ENCODE measurements around the gene MAGI2.
"Not testable (repeated sequence)": the region's sequence is repeated elsewhere in the genome, so short reads cannot be mapped to it uniquely, and the experiment has no call there.

Gene MAGI2

DNA sequence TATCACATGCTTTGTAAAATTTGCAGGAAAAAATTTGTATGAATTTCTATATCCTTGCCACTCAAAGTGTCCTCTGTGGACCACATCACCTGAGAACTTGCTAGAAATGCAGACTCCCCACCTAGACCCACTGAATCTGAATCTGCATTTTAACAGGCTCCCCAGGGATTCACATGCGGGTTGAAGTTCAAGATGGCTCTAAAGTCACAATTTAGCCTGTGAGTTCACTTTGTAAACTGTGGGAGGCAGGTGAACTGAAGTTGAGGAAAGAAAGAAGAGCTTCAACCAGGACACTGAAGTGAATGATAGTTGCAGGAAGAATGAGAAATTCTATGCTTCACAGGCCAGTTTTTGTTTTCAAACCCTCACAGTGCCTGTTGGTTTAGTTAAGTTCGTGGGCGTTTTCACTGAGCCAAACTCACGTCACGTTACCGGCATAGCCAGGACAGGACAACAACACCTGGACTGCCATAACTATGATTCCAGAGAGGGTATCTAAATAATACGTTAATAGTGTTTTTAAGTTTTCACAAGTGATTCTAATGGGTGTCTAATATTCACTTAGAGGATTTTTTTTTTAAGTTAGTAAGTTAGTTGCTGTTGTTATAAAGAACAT is 1414.9 kb downstream of the MAGI2 start:
- DNase-seq (ENCODE audit: low read depth in 2 of 2) = no peak

DNA sequence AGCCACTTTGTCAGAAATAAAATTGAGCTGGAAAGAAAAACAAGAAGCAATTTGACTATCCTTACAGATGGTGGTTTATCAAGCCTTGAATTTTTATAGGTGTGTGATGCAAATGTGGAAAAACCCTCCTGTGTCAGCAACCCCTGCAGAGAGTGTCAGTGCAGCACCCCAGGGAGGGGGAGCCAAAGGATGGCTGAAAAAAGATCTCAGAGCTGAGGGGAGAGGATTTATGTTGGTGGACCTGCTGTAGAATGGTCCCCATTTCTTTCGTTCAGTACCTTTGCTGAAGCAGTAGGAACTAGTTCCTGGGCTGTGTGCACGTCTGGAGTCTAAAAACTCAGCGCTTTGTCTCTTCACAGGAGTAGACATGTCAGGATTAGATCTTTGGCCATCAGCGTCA is 1415.9 kb downstream of the MAGI2 start:
- DNase-seq (ENCODE audit: low read depth in 2 of 2) = no peak

GRCh38 chr7:78033410-78033809 is 1420.1 kb downstream of the MAGI2 start:
- no peak for DNase-seq (ENCODE audit: low read depth in 2 of 2)

DNA sequence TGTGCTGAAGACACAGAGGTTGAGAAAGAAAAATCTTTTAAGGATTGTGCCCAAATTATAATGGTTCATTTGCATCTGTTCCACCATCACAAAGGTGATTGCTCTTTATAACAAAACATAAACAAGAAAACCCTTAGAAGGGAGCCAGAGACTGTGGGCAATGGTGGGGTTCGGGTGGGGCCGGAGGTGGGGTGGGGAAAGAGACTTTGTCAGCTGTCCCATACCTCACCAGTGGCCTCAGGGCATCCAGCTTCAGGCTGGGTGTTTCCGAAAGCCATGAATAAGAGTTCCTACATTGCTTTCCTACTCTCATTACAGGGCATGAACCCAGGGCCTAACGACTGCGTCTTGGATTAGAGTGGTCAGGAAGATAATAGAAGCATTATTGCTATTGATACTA is 1427.0 kb downstream of the MAGI2 start:
- DNase-seq (ENCODE audit: low read depth in 2 of 2) = no peak

DNA sequence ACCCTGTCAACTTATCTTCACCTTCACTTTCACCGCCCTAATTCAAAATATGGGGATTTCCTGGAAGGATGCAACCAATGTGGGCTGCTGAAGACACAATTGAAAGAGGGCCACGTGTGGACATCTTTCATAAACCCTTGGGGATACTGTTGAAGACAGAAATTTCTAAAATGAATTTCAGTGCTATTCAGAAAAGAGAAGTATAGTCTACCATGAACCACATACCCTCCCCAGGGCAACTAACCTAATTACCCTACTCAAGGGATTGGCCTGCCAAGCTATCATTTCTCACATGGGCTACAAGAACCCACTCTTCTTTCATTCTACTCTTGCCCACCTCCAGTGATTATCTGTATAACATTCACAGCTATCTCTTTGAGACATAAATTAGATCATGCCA is 1428.9 kb downstream of the MAGI2 start:
- DNase-seq (ENCODE audit: low read depth in 2 of 2) = no peak

DNA sequence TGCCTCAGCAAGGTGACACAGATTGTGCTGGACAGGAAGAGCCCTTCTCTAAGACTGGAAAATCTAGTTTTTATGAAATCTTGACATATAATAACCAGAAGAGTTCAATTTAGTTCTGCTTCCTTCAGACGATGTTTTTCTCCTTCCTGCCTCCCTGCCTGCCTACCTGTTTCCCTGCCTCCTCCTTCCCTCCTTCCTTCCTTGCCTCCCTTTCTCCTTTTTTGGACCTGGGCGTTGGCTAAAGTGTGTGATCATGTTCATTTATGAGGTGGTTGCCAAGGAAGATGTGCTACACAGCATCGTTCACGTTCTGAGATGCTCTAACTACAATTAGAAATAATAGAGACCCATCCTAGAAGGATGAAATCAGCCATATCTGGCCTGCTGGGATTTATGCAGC is 1430.3 kb downstream of the MAGI2 start:
- DNase-seq (ENCODE audit: low read depth in 2 of 2) = no peak

GRCh38 chr7:78022165-78022564 is 1431.3 kb downstream of the MAGI2 start:
- no peak for DNase-seq (ENCODE audit: low read depth in 2 of 2)

DNA sequence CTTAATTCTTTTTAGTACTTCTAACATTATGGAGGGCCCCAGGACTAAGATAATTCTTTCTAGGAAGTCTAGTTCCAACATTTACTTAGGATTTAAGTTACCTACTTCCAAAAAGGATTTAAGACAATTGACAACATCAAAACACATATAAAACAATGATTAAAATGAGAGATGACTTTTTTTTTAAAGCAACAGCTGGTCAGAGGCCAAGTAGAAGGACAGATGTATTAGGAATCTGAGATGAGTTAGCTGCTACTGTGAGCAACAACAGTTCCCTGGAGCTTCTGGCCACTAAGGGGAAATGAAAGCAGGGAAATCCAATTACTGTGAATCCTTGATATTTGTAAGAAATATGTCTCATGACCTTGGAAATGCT is 1432.6 kb downstream of the MAGI2 start:
- no peak for DNase-seq (ENCODE audit: low read depth in 2 of 2)

GRCh38 chr7:78020136-78020873 is 1433.2 kb downstream of the MAGI2 start:
- no peak for DNase-seq (ENCODE audit: low read depth in 2 of 2)

- DNase-seq (ENCODE audit: low read depth in 2 of 2) = peak; percentile 46 to 53
Observed at GRCh38 chr7:78019447-78020135, 1433.9 kb downstream of the MAGI2 start.

DNA sequence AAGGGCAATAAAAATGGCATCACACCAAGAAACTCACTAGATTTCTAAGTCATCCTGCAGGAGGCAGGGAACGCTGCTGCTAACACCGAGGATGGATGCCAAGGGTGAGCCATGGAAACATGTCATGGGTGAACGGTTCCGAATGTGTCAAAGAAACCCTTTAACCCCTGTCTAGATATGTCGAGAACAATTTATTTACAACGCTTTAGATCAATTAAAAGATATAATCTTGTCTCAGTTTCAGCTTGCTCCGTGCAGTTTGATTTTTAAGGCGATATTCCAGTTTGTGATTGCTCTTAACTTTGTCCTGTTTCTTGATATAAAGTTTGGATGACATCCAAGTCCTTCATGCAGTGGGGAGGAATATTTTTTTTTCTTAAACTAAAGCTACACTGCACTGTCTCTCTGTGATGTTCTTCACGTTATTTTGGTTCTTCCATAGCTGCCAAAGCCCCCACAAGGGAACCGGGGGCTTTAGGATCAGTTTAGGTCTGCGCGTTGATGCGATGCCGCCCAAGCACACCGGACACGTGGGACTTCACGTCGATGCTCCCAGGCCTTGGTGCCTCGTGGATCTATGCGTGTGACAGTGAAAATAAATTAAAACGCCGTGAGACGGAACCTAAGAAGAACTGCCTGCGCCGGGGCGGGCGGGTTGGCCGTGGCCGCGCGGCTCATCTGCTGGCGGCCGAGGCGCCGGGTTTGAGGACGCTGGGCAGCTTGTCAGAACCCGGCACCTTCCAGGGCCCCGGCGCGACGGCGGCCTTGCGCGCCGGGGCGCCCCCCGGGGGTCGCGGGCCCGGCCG is 1434.6 kb downstream of the MAGI2 start:
- DNase-seq (ENCODE audit: low read depth in 2 of 2) = no peak

DNA sequence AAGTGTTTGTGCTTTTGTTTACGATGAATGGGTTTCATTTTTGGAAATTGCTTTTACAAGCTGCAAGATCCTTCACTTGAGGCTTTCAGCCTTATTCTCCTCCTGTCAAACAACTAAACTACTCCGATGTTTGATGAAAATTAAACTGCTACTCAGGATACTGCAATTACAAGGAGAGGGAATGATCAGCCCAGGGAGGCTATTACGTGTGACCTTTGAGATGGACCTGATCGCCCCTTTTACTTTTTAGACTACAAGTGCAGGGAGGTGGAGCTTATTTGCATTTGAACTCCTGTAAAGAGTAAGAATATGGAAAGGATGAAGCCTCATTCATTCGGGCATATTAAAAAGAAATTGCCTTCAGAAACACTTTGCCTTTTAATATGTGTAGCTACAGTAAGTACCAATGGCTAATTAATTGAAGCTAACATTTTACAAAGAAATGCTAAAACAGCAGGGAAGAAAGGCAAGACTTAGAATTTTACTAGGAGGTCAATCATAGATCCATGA is 1435.8 kb downstream of the MAGI2 start:
- DNase-seq (ENCODE audit: low read depth in 2 of 2) = no peak

DNA sequence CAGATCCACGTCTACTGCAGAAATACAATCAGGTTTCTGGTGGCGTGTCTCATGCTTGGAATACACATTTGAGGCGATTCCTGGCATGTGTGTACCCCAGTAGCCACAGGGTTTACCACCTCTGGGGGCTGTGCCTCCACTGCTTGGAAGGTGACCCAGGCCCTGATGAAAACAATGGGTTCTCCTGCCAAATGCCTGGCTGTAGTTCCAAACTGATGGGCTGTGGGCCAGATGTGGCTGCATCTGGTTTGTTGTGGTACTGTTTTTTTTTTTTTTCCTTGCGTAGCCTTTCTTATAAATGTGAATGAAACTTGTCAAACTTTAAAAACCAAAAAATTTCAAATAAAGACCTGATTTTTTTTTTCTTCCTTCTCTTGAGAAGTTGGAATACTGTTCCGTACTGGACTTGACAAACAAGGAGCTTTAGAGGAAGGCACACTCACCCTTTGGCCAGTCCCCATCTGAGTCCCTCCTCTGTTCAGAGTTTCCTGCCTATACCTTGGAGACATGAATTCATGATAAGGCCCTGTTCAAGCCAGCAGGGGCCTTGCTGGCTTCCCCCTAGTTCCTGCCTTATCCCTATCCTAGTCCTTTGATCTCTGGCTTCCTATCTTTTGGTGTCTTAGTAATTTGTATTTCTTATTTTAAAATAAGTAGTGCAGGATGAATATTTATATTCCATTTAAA is 1437.8 kb downstream of the MAGI2 start:
- no peak for DNase-seq (ENCODE audit: low read depth in 2 of 2)

DNA sequence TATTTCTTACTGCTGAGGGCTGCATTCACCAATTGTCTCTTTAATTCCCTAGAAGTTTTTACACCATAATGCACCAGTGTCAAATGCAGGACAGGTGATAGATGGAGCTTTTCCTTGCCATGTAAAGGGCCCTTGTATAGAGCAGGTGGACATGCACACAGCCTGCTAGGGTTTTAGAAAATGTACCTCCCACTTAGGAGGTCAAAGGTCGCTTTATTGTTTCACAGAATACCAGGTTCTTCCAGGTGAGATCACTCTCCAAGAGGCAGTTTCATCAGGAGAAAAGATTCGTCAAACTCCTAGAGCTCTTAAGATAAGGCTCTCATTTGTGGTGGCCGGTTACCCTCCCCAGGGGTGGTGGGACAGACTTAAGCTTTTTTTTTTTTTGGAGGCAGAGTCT is 1439.1 kb downstream of the MAGI2 start:
- no peak for DNase-seq (ENCODE audit: low read depth in 2 of 2)

DNA sequence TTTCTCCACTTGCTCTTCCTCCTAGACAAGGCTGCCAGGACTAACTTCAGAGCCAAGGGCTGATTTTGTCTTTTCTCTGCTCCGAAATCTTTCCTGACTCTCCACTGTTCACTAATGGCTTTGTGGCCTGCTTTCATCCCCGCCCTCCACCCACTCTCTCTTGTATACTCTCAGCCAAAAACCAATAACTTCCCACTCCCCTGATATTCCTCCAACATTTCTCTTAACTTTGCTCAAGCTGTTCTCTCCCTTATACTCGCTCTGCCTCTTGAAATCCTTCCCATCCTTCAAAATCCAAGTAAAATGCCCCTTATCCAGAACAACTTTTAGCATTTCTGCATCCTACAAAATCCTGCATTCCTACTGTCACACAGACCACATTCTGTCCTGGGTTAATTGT is 1440.1 kb downstream of the MAGI2 start:
- no peak for DNase-seq (ENCODE audit: low read depth in 2 of 2)

DNA sequence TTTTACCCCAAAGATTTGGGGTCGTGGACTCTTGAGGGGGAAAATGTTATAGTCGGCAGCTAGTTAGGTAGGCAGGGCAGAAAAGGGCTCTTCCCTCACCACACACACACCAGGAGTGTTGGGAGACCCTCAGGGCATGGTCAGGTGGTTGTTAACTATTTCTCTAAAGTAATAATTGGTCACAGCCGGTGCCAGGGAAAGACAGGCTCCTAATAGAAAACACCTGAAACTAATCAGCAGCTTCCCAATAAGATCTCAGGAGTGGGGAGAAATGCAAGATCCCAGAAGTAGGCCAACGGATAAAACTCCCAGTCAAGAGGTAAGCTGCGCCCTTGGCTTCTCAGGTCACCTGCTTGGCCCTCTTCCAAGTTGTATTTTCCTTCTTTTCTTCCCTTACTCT is 1441.8 kb downstream of the MAGI2 start:
- DNase-seq (ENCODE audit: low read depth in 2 of 2) = no peak

- DNase-seq (ENCODE audit: low read depth in 2 of 2) = no peak
Observed at GRCh38 chr7:78007231-78007630, 1446.2 kb downstream of the MAGI2 start.

DNA sequence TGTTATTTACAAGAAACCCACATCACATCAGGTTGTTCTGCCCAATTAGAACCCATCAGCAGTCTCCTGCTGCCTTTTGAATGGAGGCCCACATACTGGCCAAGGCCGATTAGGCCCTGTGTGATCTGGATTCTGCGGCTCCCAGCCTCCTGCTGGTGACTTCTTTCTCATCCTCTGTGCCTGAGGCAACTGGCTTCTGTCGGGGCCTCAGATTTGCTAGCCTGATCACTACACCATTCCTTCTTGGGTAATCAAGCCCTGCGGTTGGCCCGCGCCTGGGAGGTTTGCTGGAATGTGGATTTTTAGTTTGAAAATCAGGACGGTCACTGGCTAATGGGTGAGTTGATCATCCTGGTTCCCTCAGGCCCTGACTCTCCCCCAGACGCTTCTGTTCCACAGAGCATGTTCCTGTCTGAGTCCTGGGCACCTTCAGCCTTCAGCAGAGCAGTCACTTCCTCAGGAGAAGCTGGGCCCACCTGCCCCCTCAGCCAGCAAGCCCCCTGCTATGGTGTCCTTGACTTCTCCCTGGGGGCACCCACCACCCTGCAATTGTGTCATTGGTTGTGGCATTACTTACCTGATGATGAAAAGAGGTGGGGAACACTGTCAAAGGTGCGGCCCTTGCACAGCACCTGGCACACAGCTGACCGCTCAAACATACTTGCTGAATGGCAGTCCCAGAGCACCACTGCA is 1447.3 kb downstream of the MAGI2 start:
- DNase-seq (ENCODE audit: low read depth in 2 of 2) = no peak

DNA sequence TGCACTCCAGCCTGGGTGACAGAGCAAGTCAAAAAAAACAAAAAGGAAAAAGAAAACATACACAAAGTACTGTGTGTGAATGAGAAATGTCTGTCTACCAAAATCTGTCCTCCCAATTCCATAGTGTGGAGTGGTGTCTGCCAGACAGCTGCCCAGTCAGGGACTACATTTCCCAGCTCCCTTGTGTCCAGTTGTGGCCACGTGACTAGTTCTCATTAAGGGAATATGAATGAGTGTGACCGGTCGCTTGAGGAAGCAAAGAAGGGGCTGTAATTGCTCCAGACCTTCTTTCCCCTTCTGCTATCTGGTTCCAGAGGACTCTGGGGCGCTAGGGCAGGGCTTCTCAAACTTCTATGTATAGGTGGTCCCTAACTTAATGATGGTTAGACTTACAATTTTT is 1450.8 kb downstream of the MAGI2 start:
- DNase-seq (ENCODE audit: low read depth in 2 of 2) = no peak

DNA sequence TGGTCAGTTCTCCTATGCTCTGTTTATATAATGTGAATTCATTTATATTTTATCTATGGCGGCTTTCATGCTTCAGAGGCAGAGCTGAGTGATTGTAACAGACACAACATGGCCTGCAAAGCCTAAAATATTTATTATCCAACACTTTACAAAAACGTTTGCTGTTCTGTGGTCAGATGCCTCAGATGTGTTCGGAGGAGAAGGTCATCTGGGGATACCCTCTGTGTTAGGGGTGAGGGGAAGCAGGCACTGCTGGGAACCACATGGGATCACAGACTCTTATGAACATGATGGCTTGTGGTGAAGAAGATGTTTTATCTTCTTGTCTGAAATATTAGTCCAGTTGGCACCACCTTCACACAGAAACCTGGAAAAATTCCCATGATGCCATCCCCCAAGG is 1451.4 kb downstream of the MAGI2 start:
- DNase-seq (ENCODE audit: low read depth in 2 of 2) = no peak

DNA sequence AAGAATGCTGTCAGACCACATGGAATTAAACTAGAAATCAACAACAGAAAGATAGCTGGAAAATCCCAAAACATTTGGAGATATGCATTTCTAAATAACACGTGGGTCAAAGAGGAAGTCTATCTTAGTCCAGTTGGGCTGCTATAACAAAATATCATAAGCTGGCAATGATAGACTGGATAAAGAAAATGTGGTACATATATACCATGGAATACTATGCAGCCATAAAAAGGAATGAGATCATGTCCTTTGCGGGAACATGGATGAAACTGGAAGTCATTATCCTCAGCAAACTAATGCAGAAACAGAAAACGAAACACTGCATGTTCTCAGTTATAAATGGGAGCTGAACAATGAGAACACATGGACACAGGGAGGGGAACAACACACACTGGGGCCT is 1454.3 kb downstream of the MAGI2 start:
- DNase-seq (ENCODE audit: low read depth in 2 of 2) = not testable (repeated sequence)

All from stimulated activated CD4-positive, alpha-beta T cell treated with anti-CD3 and anti-CD28 coated beads, Interleukin-15, amount 100 ng/mL, for 48 hours (primary cell).